Fibroblast of skin of left quadriceps (primary cell): Measurements from ENCODE around the gene GRID1.
"Not testable (repeated sequence)": the region's sequence is repeated elsewhere in the genome, so short reads cannot be mapped to it uniquely, and the experiment has no call there.

Experiments used
- DNase-seq, 2 experiments: peaks; one replicate each; pipeline ENCODE4 v3.0.0-alpha.2; 2013; ENCODE audit warnings: low read depth in 2 of 2

Gene GRID1

GRCh38 chr10:86085686-86086085 lies 280.9 kb downstream of the GRID1 start:
- no peak for DNase-seq

DNA sequence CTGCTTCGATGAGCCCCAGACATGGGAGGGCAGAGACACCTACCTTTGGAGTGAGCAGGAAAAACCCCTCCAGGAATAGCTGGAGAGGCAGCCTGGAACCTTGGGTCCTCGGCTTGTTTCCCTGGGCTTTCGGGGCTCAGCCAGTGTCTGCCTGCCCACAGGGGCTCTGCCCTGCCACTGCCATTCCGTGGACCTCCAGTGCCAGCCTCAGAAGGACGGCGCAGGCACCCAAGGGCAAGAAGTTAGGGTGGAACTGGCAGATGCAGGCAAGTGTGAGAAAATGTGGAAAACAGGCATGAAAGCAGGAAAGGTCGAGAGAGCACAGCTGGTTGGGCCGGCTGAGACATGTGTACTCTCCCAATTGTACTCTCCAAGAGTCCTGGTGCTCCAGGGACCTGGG lies 281.5 kb downstream of the GRID1 start:
- no peak for DNase-seq

- DNase-seq, result no peak
Measured at GRCh38 chr10:86084585-86084984, 282.0 kb downstream of the GRID1 start.

DNA sequence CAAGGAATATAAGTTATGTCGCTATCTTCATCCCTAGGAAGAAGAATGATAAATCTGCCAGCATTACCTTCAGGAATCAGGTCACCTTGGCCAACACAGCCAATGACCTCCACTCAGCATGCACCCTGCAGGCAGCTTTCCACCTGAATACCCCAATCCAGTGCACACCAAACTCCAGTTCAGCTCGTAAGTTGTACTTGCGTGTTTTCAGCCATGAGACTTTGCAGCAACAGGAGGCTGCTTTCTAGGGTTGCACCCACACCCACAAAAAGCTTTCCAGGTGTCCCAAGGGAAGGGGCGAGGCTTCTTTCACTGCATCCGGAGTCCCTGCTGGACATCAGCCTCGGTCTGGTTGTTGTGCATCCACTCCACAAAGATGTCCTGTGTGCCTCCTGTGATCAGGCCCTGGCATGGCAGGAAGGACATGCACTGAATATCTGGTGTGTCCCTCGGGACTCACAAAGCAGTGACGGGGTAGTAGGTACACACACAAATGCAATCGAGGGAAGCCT lies 282.9 kb downstream of the GRID1 start:
- no peak for DNase-seq

DNA sequence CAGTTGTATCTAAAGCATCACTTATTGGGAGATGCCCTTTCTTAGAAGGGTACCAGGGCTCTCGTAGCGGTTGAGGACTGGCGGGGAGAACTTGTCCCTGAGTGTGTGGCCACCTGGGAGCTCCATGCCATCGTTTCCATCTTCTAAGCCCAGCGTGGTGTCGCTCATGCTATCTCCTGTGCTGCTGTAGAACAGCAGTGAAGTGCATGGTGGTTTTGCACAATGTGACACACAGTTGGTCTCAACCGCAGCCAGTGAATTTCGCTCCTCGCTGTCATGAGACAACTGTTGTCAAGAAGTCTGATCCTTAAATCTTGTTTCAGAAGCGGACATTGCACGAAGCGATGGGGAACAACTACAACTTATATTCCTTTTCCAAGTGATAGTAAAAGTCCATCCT lies 283.4 kb downstream of the GRID1 start:
- no peak for DNase-seq

DNA sequence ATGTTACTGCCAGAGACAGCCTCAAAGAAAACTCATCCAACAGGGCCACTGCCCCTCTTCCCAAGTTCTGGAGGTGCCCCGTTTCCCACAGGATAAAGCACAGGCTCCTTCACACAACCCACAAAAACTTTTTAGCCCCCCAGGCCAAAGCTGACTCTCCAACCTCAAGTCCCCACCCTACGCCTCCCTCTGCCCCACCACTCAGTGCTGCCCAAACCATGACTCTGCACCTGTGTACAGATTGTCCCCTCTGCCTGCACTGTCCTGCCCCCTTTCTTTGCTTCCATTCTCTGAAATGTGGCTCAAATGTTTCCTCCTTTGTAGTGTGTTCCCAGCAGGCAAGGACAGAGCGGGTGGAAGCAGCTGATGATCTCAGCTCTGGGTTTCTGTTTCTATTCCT lies 284.0 kb downstream of the GRID1 start:
- DNase-seq, result no peak

DNA sequence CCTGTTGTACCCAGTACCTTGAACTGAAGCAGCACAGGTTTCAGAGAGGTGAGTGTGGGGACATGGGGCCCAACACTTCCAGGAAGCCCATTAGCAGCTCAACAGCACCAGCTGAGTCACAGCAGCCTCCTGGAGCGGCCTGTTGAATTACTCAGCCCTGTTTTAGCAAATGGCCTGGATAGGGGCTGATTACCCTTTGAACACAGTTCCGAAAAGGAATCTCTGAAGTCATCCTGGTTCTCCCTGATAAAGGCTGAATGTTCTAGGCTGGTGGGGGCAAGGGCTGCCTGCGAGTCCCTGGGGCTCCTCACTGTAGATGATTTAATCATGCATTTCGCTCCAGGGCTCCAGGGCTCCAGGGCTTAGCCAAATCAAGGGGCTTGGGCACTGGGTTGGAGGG lies 287.5 kb downstream of the GRID1 start:
- no peak for DNase-seq

DNA sequence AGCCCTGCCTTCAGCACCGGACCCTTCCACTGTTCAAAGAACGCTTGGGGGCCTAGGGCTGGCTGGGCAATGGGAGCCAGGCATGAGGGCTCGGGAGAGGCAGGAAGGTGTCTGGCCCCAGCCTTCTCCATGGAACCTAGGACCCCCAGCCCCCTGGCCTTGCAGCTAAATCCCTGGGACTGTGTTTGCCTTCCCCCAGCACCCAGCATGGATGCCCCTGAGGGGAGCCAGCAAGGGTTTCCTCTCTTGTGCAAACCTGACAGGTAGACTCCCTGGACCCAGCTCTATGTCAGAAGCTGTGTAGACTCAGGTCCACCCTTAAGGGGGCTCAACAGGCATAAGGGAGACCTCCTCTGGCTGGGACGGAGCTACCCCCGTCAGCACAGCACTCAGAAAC lies 288.0 kb downstream of the GRID1 start:
- DNase-seq, result no peak

DNA sequence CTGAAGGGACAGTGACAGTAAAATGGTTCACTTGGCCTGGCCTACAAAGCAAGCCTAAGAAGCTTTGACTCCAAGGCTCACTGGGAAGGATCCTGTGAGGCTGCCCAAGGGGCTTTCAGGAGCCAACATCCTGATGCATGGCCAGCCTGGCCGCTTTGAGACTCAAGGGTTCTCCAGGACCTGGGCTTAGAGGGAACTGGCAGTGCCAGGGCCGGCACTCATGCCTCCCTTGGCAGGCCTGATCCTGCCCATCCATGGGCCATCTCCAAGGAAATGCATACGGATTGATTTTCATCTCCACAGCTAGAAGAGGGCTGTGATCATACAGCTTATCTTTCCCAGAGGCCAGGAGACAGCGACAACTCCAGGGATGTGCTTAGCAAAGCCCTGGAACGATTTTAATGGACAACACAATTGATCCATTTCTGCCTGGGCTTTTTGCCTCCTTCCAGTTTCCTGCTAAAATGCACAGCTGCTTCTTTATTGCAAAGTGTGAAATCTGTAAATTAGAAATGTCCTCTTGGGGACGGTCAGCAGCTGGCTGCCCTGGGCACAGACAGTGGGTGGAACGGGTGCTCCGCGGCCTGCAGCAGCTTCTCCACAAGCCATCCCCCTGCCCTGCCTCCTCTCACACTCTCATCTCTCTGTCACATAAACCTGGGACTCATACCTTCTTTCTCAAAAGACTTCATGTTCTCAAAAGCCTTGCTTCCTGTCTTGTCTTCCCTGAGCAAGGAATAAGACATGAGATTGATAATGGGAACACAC lies 288.5 kb downstream of the GRID1 start:
- DNase-seq, result no peak

- no peak for DNase-seq
Measured at GRCh38 chr10:86077271-86077670, 289.3 kb downstream of the GRID1 start.

GRCh38 chr10:86076497-86076896 lies 290.1 kb downstream of the GRID1 start:
- not testable (repeated sequence) for DNase-seq

GRCh38 chr10:86075512-86075911 lies 291.1 kb downstream of the GRID1 start:
- no peak for DNase-seq

DNA sequence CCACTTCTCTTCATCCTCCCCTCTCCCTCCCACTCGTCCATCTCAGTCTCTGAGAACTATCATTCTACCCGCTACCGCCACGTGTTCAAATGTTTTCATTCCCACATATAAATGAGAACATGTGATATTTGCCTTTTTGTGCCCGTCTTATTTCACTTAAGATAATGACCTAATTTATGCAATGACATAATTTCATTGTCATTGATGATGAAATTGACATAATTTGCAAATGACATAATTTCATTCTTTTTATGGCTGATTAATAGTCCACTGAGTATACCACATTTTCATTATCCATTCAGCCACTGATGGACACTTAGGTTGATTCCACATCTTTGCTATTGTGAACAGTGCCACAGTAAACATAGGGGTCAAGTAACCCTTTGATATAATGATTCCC lies 292.3 kb downstream of the GRID1 start:
- no peak for DNase-seq

DNA sequence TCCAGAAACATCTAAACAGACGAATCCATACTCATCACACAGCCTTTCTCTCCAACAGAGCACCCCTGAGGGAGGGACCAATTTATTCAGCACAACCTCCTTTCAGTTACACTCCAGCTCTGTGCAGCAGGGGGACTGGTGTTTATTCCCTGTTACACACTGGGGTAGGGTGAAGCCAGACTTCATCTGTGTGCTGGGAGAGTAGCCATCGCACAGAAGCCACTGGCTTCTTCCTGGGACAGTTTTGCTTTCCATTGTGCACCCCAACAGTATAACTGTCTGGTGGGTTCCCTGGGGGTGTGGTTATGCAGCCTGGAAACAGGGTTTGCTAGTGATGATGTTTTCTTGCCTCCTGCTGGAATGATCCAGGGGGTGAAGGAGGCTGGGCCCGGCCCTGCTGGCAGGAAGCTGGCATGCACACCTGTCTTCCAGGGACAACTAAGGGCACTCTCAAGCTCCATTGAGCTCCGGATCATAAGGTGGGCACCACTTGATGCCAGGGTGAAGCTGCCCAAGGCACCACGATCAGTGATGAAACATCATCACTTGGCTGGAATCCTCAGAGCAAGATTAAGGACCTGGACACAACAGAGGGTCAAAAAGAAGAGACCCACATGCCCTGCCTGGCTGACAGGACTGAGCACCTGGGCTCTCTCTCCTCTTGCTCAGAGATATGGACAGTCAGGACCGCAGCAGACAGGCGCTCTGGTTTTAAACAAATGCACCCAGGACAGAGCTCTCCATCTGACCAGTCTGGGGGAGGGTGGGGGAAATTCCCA lies 293.2 kb downstream of the GRID1 start:
- DNase-seq, result no peak

DNA sequence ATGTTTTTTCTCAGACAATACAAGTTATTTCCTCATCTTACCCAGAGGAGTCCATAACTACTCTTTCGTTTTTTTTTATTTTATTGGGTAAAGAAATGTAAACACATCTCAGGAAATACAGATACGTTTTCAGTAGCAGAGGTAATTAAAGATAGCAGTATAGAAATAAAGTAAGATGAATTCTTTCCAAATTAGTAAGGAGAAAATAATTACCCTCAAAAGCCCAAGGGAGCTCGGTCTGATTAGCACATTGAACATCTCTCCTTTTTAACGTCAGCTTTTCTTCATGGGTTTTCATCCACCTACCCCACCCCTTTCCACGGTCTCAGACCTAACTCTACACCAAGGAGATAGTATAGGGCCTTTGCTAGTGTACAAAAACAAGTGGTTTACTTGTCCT lies 294.2 kb downstream of the GRID1 start:
- no peak for DNase-seq

DNA sequence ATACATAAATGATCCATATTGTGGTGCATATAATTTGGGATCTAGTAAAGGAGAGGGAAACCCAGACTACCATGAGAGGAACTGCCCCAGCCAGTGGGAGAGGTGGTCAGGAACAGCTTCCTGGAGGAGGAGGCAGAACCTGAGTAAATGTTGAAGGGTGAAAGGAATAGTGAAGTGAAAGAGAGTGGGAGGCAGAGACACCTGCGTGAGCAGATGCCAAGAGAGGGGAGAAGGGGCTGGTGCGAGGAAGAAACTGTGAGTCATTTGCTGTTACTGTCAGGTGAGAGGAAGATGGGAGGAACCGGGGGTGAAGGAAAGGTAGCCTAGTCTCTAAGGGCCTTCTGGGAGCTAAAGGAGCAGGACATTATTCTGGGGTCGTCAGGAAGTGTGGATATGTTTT lies 294.8 kb downstream of the GRID1 start:
- no peak for DNase-seq

DNA sequence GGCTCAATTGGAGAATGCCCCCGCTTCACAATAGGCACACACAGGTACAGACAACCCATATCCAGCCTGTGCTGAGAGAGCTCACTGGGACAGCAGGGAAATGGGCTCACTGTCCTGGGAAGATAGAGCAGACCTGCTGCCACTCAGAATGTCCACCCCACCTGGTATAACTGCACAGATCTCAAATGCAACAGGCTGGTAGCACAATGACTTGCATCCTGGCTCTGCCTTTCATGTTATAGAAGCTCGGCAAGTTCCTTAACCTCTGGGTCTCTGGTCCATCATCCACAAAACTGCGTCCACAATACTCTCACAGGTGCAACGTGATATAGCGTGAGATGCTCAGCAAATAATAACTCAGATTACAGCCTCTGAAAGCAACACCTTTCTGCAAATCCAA lies 295.4 kb downstream of the GRID1 start:
- DNase-seq, result no peak

DNA sequence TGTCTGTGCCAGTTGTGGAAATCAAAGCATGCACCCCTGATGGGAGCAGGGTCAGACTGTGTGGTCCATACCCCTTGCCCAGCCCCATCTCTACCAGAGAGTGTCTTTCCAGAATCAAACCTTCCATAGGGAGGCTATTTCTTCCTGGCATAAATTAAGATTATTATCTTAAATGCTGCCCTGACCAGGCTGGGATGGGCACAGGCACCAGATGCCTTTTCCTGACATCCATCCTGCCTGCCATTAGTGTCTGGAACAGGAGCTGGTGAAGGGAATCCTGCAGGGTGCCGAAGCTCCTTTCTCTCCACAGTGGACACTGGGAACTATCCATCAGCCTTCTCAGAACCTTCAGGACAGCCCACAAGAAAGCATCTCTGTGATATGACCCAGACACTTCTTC lies 296.3 kb downstream of the GRID1 start:
- no peak for DNase-seq

- no peak for DNase-seq
Measured at GRCh38 chr10:86068231-86069054, 298.2 kb downstream of the GRID1 start.

GRCh38 chr10:86067436-86068050 lies 299.1 kb downstream of the GRID1 start:
- no peak for DNase-seq

GRCh38 chr10:86066696-86067095 lies 299.9 kb downstream of the GRID1 start:
- DNase-seq, result no peak

DNA sequence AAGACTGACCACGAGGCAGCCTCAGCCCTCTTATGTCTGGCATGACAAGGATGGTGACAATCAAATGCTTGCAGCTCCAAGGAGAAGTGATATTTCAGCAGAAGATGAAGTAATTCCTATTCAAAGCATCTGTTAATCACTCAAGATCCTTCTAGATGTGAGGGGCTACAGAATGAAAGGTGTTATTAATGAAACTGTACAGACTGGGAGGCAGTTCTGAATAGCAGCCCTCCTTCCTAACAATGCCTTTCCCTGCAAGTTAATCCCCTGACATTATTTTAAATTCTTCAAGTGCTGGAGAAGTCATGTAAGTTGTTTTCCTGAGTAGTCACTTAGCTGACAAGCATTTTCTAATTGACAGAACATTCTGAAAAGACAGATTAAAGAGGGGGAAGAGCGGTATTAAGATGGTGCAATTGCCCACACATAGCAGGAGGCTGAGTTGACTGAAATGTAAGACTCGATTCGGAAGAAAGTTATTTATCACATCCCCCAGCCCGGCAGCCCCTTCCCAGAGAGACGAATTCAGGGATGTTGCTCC lies 300.8 kb downstream of the GRID1 start:
- no peak for DNase-seq
